ENCODE data around the gene ECM1.

GRCh38 chr1:150511985-150512660, 4.2 kb downstream of the ECM1 start:
- TF ChIP-seq CTCF (conservative IDR thresholded peaks at IDR 0.05 in 1 of 2, IDR thresholded peaks at IDR 0.05 in 1 of 2; ENCODE audit: low read depth in 1 of 2, low read length in 2 of 2) (no peak), EZH2 (IDR thresholded peaks at IDR 0.05; ENCODE audit: low read length, missing control alignments) (no peak)
